ENCODE results near the gene AGBL1.

AGBL1 gene

GRCh38 chr15:86773736-86774135 is 694.1 kb downstream of the AGBL1 start:
- H3K4me3 ChIP-seq (ENCODE audit: control insufficient read depth, low read depth, low read length), result no peak overlapping the region
- TF ChIP-seq, protein P1, sequence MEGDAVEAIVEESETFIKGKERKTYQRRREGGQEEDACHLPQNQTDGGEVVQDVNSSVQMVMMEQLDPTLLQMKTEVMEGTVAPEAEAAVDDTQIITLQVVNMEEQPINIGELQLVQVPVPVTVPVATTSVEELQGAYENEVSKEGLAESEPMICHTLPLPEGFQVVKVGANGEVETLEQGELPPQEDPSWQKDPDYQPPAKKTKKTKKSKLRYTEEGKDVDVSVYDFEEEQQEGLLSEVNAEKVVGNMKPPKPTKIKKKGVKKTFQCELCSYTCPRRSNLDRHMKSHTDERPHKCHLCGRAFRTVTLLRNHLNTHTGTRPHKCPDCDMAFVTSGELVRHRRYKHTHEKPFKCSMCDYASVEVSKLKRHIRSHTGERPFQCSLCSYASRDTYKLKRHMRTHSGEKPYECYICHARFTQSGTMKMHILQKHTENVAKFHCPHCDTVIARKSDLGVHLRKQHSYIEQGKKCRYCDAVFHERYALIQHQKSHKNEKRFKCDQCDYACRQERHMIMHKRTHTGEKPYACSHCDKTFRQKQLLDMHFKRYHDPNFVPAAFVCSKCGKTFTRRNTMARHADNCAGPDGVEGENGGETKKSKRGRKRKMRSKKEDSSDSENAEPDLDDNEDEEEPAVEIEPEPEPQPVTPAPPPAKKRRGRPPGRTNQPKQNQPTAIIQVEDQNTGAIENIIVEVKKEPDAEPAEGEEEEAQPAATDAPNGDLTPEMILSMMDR (conservative IDR thresholded peaks at IDR 0.05; ENCODE audit: control insufficient read depth, insufficient read depth, low read depth, low read length), result no peak
- DNase-seq (ENCODE audit: low read depth), result no peak

- no peak for DNase-seq (ENCODE audit: low read depth)
- TF ChIP-seq, protein P1 (conservative IDR thresholded peaks at IDR 0.05; ENCODE audit: control insufficient read depth, insufficient read depth, low read depth, low read length), result no peak
- no peak overlapping the region for H3K4me3 ChIP-seq (ENCODE audit: control insufficient read depth, low read depth, low read length)
Observed at GRCh38 chr15:86776145-86776544, 696.5 kb downstream of the AGBL1 start.

- H3K4me3 ChIP-seq (ENCODE audit: control insufficient read depth, low read depth, low read length), result no peak overlapping the region
- DNase-seq (ENCODE audit: low read depth), result no peak
- TF ChIP-seq, protein P1 (conservative IDR thresholded peaks at IDR 0.05; ENCODE audit: control insufficient read depth, insufficient read depth, low read depth, low read length), result no peak
Observed at GRCh38 chr15:86796521-86796920, 716.9 kb downstream of the AGBL1 start.

- TF ChIP-seq, protein P1 (conservative IDR thresholded peaks at IDR 0.05; ENCODE audit: control insufficient read depth, insufficient read depth, low read depth, low read length), result no peak
- DNase-seq (ENCODE audit: low read depth), result no peak
- no peak overlapping the region for H3K4me3 ChIP-seq (ENCODE audit: control insufficient read depth, low read depth, low read length)
Observed at GRCh38 chr15:86797135-86797534, 717.5 kb downstream of the AGBL1 start.

DNA sequence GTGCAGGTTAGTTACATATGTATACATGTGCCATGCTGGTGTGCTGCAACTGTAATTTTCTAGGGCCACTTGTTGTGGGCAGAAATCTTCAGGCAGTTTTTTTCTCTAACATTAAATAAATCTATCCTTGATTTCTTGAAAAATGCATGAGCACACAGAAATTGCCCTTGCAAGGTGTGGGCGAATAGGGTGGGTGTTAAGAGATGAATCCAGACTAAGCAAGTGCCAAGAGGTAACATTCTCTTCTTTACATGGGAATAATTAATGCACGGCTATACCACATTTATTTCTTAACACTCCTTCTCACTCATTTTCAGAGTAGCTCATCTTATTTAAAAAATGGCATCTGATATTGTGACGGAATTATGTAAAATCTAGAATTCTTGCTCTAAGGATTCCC is 719.6 kb downstream of the AGBL1 start:
- no peak for DNase-seq (ENCODE audit: low read depth)
- TF ChIP-seq, protein P1 (conservative IDR thresholded peaks at IDR 0.05; ENCODE audit: control insufficient read depth, insufficient read depth, low read depth, low read length), result no peak
- H3K4me3 ChIP-seq (ENCODE audit: control insufficient read depth, low read depth, low read length), result no peak overlapping the region

GRCh38 chr15:86802244-86802643 is 722.6 kb downstream of the AGBL1 start:
- H3K4me3 ChIP-seq (ENCODE audit: control insufficient read depth, low read depth, low read length), result no peak overlapping the region
- TF ChIP-seq, protein P1 (conservative IDR thresholded peaks at IDR 0.05; ENCODE audit: control insufficient read depth, insufficient read depth, low read depth, low read length), result no peak
- no peak for DNase-seq (ENCODE audit: low read depth)

DNA sequence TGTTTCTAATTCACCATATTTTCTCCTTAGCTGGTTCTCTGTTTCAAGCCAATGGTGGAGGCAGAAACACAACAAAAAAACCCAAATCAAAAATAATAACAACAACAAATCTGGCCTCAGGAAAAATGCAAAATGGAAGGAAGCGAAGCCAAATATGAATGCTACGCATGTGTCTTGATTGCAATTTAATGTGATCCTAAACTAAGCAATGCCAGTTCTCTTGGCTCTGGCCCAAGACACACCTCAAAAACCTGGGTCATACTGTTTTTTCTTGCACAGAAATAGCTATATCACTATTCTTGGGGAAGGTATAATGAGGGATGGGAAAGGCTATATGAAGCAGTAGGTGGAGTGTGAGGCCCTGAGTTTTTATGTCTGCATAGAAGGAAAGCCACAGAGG is 724.7 kb downstream of the AGBL1 start:
- TF ChIP-seq, protein P1 (conservative IDR thresholded peaks at IDR 0.05; ENCODE audit: control insufficient read depth, insufficient read depth, low read depth, low read length), result no peak
- no peak for DNase-seq (ENCODE audit: low read depth)
- no peak overlapping the region for H3K4me3 ChIP-seq (ENCODE audit: control insufficient read depth, low read depth, low read length)

All from fibroblast of mammary gland (primary cell).